Lung (tissue), 12 donors: ENCODE data around the gene GRID2. TPM values are rescaled to one million over a fixed set of nuclear protein-coding genes. Genes with fewer than 3 reads are reported as not detected.
A peak's percentile ranks its signal among the peaks of the same experiment; 100 is the strongest.
"Not testable (repeated sequence)": the region's sequence is repeated elsewhere in the genome, so short reads cannot be mapped to it uniquely, and the experiment has no call there.

Experiments used
- ATAC-seq: fragments of 200-7000 bp; cut with Tn5 transposase; one replicate; pipeline ENCODE4 v1.9.1; 2020; ENCODE audit warnings: moderate number of reproducible peaks; ENCODE audit not compliant: insufficient read depth, low FRiP score
- DNase-seq, 3 donors: peaks; one replicate each; pipeline ENCODE4 v3.0.0-alpha.2; 2013 to 2017
- H3K27ac ChIP-seq, 2 donors: one replicate each; pipeline ENCODE4 v1.5.1; 2013; ENCODE audit warnings: mild to moderate bottlenecking in 2 of 2, moderate library complexity in 2 of 2, control low read depth in 1 of 2, inconsistent platforms in 1 of 2, low read depth in 1 of 2, low read length in 1 of 2
- H3K27me3 ChIP-seq, 3 donors: one replicate each; pipeline ENCODE4 v1.5.1; 2013; ENCODE audit warnings: low read length in 2 of 3; ENCODE audit not compliant: control insufficient read depth in 3 of 3, insufficient read depth in 3 of 3
- H3K36me3 ChIP-seq, 4 donors: one replicate each; pipeline ENCODE4 v1.5.1; 2013; ENCODE audit warnings: low read length in 4 of 4, mild to moderate bottlenecking in 1 of 4, moderate library complexity in 1 of 4; ENCODE audit not compliant: control insufficient read depth in 4 of 4, insufficient read depth in 4 of 4
- H3K4me1 ChIP-seq, 5 donors: one replicate each; pipeline ENCODE4 v1.5.1; 2013; ENCODE audit warnings: low read length in 5 of 5, mild to moderate bottlenecking in 2 of 5, moderate library complexity in 1 of 5; ENCODE audit not compliant: control insufficient read depth in 5 of 5, insufficient read depth in 5 of 5
- H3K4me3 ChIP-seq: one replicate; pipeline ENCODE4 v1.5.1; 2013; ENCODE audit warnings: mild to moderate bottlenecking, control low read depth, moderate library complexity
- H3K9ac ChIP-seq, 2 donors: one replicate each; pipeline ENCODE4 v1.5.1; 2013; ENCODE audit warnings: low read length in 2 of 2, control low read depth in 1 of 2; ENCODE audit not compliant: insufficient read depth in 1 of 2
- H3K9me3 ChIP-seq, 4 donors: one replicate each; pipeline ENCODE4 v1.5.1; 2013; ENCODE audit warnings: low read length in 3 of 4, mild to moderate bottlenecking in 1 of 4, moderate library complexity in 1 of 4; ENCODE audit not compliant: control insufficient read depth in 4 of 4, insufficient read depth in 3 of 4
- CTCF ChIP-seq: IDR thresholded peaks from 2 replicates; pipeline ENCODE4 v1.5.1; 2012; ENCODE audit warnings: mild to moderate bottlenecking; ENCODE audit errors: control extremely low read depth, extremely low read depth
- WGBS, 2 donors: extraction: QIAGEN DNeasy Blood & Tissue Kit; methylation state at CpG; one replicate each; pipeline ENCODE4 v1.1.7; 2013; 5-methylcytosine and 5-hydroxymethylcytosine counted together
- polyA plus RNA-seq, 2 donors: library from polyadenylated mRNA; stranded (reverse); fragments of 200-250 nt; gene quantifications; one replicate each; pipeline ENCODE4 v1.2.1, GENCODE V29; 2013
- total RNA-seq, 2 donors: library from RNA; depleted of rRNA in 1 of 2; stranded (reverse); fragments of >200 nt in 1 of 2; gene quantifications; one replicate each; pipeline ENCODE4 v1.2.1, GENCODE V29; 2014 to 2021
- donor health status: control.
- donor health status: control.
- donor health status: Bipolar disorder and iron deficiency.
- donor health status: healthy.
- donor health status: DM: yes; HTN: yes; CAD: no.

The GRID2 gene
- total and polyA plus RNA-seq, 4 donors: 0.09 to 1.3 TPM; not detected in 2

GRCh38 chr4:93299118-93299517 lies 995.4 kb downstream of the GRID2 start:
- no peak for TF ChIP-seq CTCF
- H3K27ac ChIP-seq: no peak overlapping the region
- peaks cover 0 to 25% (median 0%) of the 10 kb centered on the region in 5 donors for H3K4me1 ChIP-seq
- no peaks in the 10 kb centered on the region for H3K27me3 ChIP-seq
- DNase-seq (no peak), ATAC-seq (no peak)
- no peak overlapping the region for H3K9ac ChIP-seq
- H3K36me3 ChIP-seq: no peaks in the 10 kb centered on the region
- 37 to 48% methylated on average over 5 of the region's 5 CpGs for WGBS, 2 donors
- H3K4me3 ChIP-seq: no peak overlapping the region
- H3K9me3 ChIP-seq: no peaks in the 10 kb centered on the region

- H3K4me3 ChIP-seq, H3K9me3 ChIP-seq, ATAC-seq, H3K9ac ChIP-seq, H3K36me3 ChIP-seq, H3K27me3 ChIP-seq, H3K27ac ChIP-seq: not testable (repeated sequence)
- H3K4me1 ChIP-seq: peaks cover 0 to 25% (median 0%) of the 10 kb centered on the region in 5 donors
- 78 to 79% methylated on average over 6 of the region's 6 CpGs for WGBS, 2 donors
- DNase-seq: peak; percentile 13 to 79 (median 69)
These were observed 997.2 kb downstream of the GRID2 start for GRCh38 chr4:93300780-93301555.

GRCh38 chr4:93302310-93302709 lies 998.5 kb downstream of the GRID2 start:
- H3K27me3 ChIP-seq: no peaks in the 10 kb centered on the region
- no peak for DNase-seq
- TF ChIP-seq CTCF: no peak
- ATAC-seq: no peak
- H3K27ac ChIP-seq: no peak overlapping the region
- WGBS, 2 donors: 90 to 91% methylated on average over 4 of the region's 4 CpGs
- H3K9ac ChIP-seq: no peak overlapping the region
- peaks cover 0 to 25% (median 0%) of the 10 kb centered on the region in 5 donors for H3K4me1 ChIP-seq
- H3K9me3 ChIP-seq: no peaks in the 10 kb centered on the region
- no peak overlapping the region for H3K4me3 ChIP-seq
- no peaks in the 10 kb centered on the region for H3K36me3 ChIP-seq

- Histone ChIP-seq H3K36me3 (no peaks in the 10 kb centered on the region), H3K4me3 (no peak overlapping the region), H3K27me3 (no peaks in the 10 kb centered on the region), H3K4me1 (peaks cover 0 to 25% (median 0%) of the 10 kb centered on the region in 5 donors), H3K27ac (no peak overlapping the region), H3K9me3 (no peaks in the 10 kb centered on the region), H3K9ac (no peak overlapping the region)
- WGBS, 2 donors: 75 to 84% methylated on average over 2 of the region's 2 CpGs
- ATAC-seq: no peak
- no peak for TF ChIP-seq CTCF
- no peak for DNase-seq
These were observed 999.7 kb downstream of the GRID2 start for GRCh38 chr4:93303440-93303839.
